IPS DF 4.7 (cell line): Measurements from ENCODE around the gene SLC35E2B.
"Not testable (repeated sequence)": the region's sequence is repeated elsewhere in the genome, so short reads cannot be mapped to it uniquely, and the experiment has no call there.

Experiments
- DNase-seq: peaks from one replicate; pipeline ENCODE4 v3.0.0-alpha.2; 2013; ENCODE audit warnings: low spot score; ENCODE audit errors: extremely low read depth

Gene SLC35E2B

GRCh38 chr1:1692714-1693647 lies at the start of gene SLC35E2B:
Gene SLC35E2B (minus strand): TSS chr1:1692795. CDS start chr1:1676699, 16,096 bp downstream.
- DNase-seq: not testable (repeated sequence)

- DNase-seq: not testable (repeated sequence)
Measured at GRCh38 chr1:1741013-1741412, 48.4 kb upstream of the SLC35E2B start.

GRCh38 chr1:1738799-1739337 lies 46.3 kb upstream of the SLC35E2B start:
- not testable (repeated sequence) for DNase-seq

DNA sequence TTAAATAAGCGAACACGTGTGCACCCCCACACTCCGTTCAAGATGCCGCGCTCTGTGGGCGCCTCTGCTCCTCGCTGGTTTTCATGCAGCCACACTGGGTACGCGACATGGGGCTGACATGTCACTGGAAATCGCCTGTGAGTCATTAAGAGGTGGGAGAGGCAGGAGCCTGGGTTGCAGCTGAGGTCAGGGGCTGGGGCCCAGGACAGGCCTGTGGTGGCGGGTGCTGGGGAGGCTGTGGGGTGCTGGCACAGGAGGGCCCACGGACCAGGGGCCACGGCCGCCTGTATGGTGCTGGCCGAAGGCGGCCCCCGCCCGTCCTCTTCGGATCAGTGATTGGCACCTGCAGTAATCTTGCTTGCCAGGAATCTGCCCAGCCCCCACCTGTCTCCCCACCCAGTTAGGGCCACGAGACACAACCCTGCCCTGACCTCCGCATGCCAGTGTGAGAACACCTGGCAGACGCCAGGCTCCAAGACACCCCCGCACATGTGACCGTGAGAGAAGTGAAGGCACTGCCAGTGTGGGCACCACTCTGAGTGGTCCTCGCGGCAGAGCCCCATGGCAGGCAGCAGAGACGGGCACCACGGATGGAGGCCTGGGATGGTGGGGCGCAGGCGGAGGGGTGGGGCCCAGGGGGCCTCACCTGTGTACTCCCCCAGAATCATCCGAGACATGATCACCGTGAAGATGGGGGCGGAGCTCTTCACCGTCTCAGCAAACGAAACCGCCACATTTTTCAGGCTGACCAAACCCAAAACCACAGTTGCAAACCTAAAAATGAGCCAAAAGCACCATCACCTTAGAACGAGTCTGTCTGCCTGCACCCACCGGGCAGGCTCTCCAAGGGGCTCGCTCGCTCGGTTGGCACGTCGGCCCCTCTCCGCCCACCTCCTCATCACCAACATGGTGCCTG lies 45.3 kb upstream of the SLC35E2B start:
- DNase-seq: not testable (repeated sequence)

DNA sequence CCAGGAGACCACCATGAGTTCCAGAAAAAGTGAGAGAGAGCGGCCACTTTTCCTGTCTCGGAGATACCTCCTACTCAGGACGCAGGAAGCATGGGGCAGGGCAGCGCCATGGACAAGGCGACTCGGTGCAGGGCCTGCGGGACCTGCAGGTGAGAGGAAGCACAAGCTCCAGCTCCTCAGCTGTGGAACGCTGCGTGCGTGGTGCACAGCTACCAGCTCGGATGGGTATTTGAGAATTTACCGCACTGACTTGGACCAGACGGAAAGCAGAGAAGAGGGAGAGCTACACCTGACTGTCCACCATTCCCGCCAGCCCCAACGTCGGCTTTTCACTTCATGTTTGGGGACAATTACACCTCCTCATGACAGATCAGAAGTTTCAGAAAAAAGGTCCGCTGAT lies 39.8 kb upstream of the SLC35E2B start:
- DNase-seq: no peak

DNA sequence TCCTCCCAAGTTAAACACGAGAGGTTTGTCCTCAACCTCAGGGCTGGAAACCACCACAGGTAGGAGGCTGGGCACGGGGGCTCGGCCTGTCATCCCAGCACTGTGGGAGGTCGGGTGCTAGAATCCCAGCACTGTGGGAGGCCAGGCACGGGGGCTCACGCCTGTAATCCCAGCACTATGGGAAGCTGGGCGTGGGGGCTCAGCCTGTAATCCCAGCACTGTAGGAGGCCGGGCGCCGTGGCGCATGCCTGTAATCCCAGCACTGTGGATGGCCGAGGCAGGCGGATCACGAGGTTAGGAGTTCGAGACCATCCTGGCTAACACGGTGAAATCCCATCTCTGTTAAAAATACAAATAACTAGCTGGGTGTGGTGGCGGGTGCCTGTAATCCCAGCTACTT lies 38.3 kb upstream of the SLC35E2B start:
- no peak for DNase-seq

- DNase-seq: not testable (repeated sequence)
Measured at GRCh38 chr1:1730230-1730629, 37.6 kb upstream of the SLC35E2B start.

DNA sequence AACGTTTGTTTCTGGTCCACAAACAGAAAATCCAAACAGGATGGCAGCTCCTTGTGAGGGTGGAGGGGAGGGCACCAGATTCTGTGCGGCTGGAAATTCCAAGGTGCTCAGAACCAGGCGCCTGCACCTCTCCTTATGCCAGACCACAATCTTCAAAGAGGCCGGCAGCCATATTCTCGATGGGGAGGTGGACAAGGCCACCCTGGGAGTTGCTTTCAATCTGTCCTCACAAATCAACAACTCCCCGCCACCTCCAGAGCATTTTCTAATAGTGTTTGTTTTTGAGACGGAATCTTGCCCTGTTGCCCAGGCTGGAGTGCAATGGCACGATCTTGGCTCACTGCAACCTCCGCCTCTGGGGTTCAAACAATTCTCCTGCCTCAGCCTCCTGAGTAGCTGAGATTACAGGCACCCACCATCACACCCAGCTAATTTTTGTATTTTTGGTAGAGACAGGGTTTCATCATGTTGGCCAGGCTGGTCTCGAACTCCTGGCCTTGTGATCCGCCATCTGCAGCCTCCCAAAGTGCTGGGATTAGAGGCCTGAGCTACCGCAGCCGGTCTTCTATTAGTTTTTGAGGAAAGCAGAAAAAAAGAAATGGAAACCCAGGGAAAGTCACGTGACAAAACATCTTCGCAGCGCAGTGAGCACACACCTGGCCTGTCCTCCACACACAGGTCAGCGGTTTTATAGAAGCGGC lies 36.7 kb upstream of the SLC35E2B start:
- DNase-seq: not testable (repeated sequence)

- not testable (repeated sequence) for DNase-seq
Measured at GRCh38 chr1:1728308-1729005, 35.9 kb upstream of the SLC35E2B start.

- not testable (repeated sequence) for DNase-seq
Measured at GRCh38 chr1:1727131-1727651, 34.6 kb upstream of the SLC35E2B start.

DNA sequence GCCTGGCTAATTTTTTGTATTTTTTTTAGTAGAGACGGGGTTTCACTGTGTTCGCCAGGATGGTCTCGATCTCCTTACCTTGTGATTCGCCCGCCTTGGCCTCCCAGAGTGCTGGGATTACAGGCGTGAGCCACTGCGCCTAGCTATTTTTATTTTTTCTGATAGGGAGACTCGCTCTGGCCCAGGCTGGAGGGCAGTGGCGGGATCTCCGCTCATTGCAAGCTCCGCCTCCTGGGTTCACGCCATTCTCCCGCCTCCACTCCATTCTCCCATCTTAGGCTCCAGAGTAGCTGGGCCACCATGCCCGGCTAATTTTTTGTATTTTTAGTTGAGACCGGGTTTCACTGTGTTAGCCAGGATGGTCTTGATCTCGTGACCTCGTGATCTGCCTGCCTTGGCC lies 33.5 kb upstream of the SLC35E2B start:
- not testable (repeated sequence) for DNase-seq

GRCh38 chr1:1724035-1724864 lies 31.7 kb upstream of the SLC35E2B start, which contains the start of gene CDK11A:
Gene CDK11A (minus strand): TSS chr1:1724357. CDS start chr1:1722818, 1,539 bp downstream.
- peak; percentile 96 for DNase-seq

DNA sequence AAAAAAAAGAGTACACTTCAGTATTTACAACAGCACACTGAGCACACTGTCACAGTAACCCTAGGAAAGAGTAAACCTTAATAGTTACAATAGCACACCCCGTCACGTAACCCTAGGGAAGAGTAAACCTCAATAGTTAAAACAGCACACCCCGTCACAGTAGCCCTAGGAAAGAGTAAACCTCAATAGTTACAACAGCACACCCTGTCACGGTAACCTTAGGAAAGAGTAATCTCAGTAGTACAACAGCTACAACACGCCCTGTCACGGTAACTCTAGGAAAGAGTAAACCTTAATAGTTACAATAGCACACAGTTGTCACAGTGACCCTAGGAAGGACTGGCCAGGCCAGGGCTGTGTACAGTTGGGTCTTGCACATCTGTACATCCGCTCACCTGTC lies 28.6 kb upstream of the SLC35E2B start:
- no peak for DNase-seq

GRCh38 chr1:1715109-1715883 lies 22.7 kb upstream of the SLC35E2B start:
- not testable (repeated sequence) for DNase-seq

GRCh38 chr1:1707897-1708296 lies 15.3 kb upstream of the SLC35E2B start:
- DNase-seq: not testable (repeated sequence)

DNA sequence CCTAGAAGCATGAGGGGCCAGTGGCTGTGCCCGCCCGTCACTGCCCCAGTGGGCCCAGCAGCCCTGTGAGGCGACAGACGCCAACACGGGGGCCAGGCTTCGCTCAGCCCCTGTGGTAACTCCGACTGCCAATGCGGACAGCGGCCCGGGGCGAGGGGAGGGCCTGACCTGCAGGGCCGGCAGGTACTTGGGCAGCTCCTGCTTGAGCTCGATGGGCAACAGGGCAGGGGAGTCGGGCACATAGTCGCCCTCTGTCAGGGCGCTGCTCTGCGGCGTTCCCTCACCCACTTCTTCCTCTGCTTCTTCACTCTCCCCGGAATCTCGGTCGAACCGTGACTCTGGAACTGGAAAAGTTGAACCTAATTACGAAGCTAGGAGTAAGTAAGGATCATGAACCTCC lies 14.6 kb upstream of the SLC35E2B start:
- DNase-seq: not testable (repeated sequence)

DNA sequence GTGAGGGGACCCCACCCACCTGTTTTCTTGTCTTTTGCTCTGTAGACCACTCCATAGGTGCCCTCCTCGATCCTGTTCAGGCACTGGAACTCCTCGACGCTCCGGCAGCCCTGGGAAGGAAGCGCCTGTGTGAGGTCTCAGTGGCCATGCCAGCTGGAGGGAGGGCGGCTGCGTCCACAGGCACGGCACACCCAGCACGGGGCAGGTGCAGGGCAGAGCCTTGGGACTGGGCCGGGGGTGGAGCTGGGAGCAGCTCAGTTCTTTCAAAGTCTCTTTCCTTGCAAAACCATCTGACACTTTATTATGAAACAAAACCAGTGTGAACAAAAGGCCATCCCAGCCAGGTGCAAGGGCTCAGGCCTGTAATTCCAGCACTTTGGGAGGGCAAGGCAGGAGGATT lies 13.0 kb upstream of the SLC35E2B start:
- not testable (repeated sequence) for DNase-seq

- not testable (repeated sequence) for DNase-seq
Measured at GRCh38 chr1:1704284-1704957, 11.8 kb upstream of the SLC35E2B start.
